Duodenal mucosa (tissue), 2 donors: ENCODE measurements around the gene MAPT.

Source experiments
- H3K27ac ChIP-seq: one replicate; pipeline ENCODE4 v1.7.0; 2013; ENCODE audit warnings: low read depth, low read length
- H3K27me3 ChIP-seq, 2 donors: one replicate each; pipeline ENCODE4 v1.7.0; 2013; ENCODE audit warnings: low read length in 2 of 2, control low read depth in 1 of 2; ENCODE audit not compliant: insufficient read depth in 2 of 2, control insufficient read depth in 1 of 2
- H3K36me3 ChIP-seq, 2 donors: one replicate each; pipeline ENCODE4 v1.7.0; 2013; ENCODE audit warnings: low read length in 2 of 2, control low read depth in 1 of 2; ENCODE audit not compliant: insufficient read depth in 2 of 2, control insufficient read depth in 1 of 2
- H3K4me1 ChIP-seq, 2 donors: one replicate each; pipeline ENCODE4 v1.7.0; 2013; ENCODE audit warnings: low read length in 2 of 2, control low read depth in 1 of 2; ENCODE audit not compliant: insufficient read depth in 2 of 2, control insufficient read depth in 1 of 2
- H3K4me3 ChIP-seq, 2 donors: one replicate each; pipeline ENCODE4 v1.7.0; 2013; ENCODE audit warnings: low read length in 2 of 2, low read depth in 1 of 2
- H3K9ac ChIP-seq, 2 donors: one replicate each; pipeline ENCODE4 v1.7.0; 2013; ENCODE audit warnings: low read length in 2 of 2, low read depth in 1 of 2
- H3K9me3 ChIP-seq, 2 donors: one replicate each; pipeline ENCODE4 v1.7.0; 2013; ENCODE audit warnings: low read length in 2 of 2, control low read depth in 1 of 2; ENCODE audit not compliant: control insufficient read depth in 1 of 2

Gene MAPT

DNA sequence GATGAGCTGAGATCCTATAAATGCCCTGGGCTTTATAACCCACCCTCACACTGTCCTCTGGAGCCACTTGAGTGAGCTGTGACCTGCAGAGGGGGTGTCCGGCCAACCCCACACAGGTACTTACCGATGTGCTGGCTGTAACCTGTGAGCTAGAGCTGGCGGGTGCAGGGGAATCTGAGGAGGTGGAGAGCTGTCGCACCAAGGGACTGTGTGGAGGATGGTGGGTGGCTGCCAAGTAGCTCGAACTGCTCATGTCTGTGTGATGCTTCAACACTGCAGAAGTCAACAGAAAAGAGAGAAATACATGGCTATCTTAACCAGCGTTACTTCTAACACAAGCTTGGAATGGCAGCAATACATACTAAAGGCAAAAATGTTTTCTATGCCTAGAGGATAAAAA, 144.1 kb downstream of the MAPT start:
- no peaks in the 10 kb centered on the region for H3K9me3 ChIP-seq
- peaks cover 43 to 77% of the 10 kb centered on the region in 2 donors for H3K36me3 ChIP-seq
- H3K4me1 ChIP-seq, result peaks cover 10 to 17% of the 10 kb centered on the region in 2 donors
- no peak overlapping the region for H3K4me3 ChIP-seq
- no peaks in the 10 kb centered on the region for H3K27me3 ChIP-seq
- no peak overlapping the region for H3K9ac ChIP-seq
- H3K27ac ChIP-seq, result no peak overlapping the region

GRCh38 chr17:46038937-46039336, 144.6 kb downstream of the MAPT start:
- peaks cover 42 to 74% of the 10 kb centered on the region in 2 donors for H3K36me3 ChIP-seq

GRCh38 chr17:46039592-46040186, 145.3 kb downstream of the MAPT start:
- no peaks in the 10 kb centered on the region for H3K27me3 ChIP-seq
- H3K27ac ChIP-seq, result no peak overlapping the region
- H3K9ac ChIP-seq, result no peak overlapping the region
- H3K4me1 ChIP-seq, result peaks cover 19 to 26% of the 10 kb centered on the region in 2 donors
- no peak overlapping the region for H3K4me3 ChIP-seq
- H3K36me3 ChIP-seq, result peaks cover 38 to 70% of the 10 kb centered on the region in 2 donors
- H3K9me3 ChIP-seq, result no peaks in the 10 kb centered on the region

More at GRCh38 chr17:46038937-46039336, 144.6 kb downstream of the MAPT start:
- Histone ChIP-seq H3K27me3 (no peaks in the 10 kb centered on the region), H3K4me3 (no peak overlapping the region), H3K27ac (no peak overlapping the region), H3K9me3 (no peaks in the 10 kb centered on the region), H3K9ac (no peak overlapping the region), H3K4me1 (peaks cover 15 to 22% of the 10 kb centered on the region in 2 donors)

DNA sequence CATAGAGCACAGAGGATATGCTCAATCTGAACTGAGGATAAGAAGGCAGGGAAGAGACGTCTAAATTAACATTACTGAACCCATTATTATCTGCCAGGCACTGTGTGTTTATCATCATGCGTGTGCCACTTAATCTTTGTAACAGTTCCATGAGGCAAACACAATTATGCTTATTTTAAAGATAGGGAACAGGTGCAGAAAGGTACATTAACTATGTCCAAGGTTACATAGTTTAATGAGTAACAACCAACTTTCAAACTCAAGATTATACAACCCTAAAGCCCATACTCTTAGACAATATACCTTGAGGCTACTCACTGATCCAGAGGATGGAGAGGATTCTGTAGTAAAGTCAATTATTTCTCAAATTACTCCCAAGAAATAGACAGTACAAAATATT, 147.9 kb downstream of the MAPT start:
- Histone ChIP-seq H3K27ac (no peak overlapping the region), H3K4me1 (peaks cover 19 to 34% of the 10 kb centered on the region in 2 donors), H3K36me3 (peaks cover 32 to 55% of the 10 kb centered on the region in 2 donors), H3K9me3 (no peaks in the 10 kb centered on the region), H3K27me3 (no peaks in the 10 kb centered on the region), H3K4me3 (peak overlapping the region in 1 of 2 donors; percentile 33), H3K9ac (no peak overlapping the region)

GRCh38 chr17:46042925-46043324, 148.6 kb downstream of the MAPT start:
- H3K9me3 ChIP-seq, result no peaks in the 10 kb centered on the region
- no peak overlapping the region for H3K4me3 ChIP-seq
- H3K27me3 ChIP-seq, result no peaks in the 10 kb centered on the region
- peaks cover 19 to 34% of the 10 kb centered on the region in 2 donors for H3K4me1 ChIP-seq
- no peak overlapping the region for H3K27ac ChIP-seq
- H3K36me3 ChIP-seq, result peaks cover 25 to 54% of the 10 kb centered on the region in 2 donors
- H3K9ac ChIP-seq, result peak overlapping the region in 1 of 2 donors; percentile 3

- H3K4me3 ChIP-seq, result no peak overlapping the region
- H3K27ac ChIP-seq, result no peak overlapping the region
- peaks cover 19 to 34% of the 10 kb centered on the region in 2 donors for H3K4me1 ChIP-seq
- H3K36me3 ChIP-seq, result peaks cover 18 to 51% of the 10 kb centered on the region in 2 donors
- no peaks in the 10 kb centered on the region for H3K9me3 ChIP-seq
- no peak overlapping the region for H3K9ac ChIP-seq
- no peaks in the 10 kb centered on the region for H3K27me3 ChIP-seq
Measured at GRCh38 chr17:46043606-46044005, 149.3 kb downstream of the MAPT start.

DNA sequence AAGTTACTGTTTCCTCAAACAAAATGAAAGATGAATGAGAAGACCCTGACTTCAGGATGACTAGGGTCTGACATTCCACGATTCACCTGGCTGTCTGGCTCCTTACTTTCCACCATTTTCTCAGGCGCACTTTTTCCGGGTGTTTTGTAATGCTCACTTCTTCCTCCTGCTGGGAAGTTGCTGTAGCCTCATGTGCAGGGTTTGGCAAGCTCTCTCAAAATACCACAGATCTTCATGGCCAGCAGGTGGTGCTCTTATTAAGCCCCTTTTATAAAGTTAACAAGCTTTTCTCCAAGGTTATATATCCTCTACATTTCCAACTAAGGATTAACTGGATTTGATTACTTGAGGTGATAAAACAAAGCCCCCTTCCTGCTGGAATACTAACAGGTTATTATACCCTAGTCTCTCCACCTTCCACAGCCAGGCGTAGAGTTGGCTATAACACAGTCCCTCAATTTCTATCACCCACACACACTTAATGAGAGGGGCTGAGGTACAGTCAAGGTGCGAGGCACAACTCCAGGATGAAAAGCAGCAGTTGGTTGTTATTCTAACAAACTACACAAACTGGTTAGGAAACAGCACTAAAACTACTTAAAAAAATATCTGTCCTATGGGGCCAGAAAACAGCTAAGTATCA, 150.1 kb downstream of the MAPT start:
- Histone ChIP-seq H3K27me3 (no peaks in the 10 kb centered on the region), H3K4me3 (no peak overlapping the region), H3K27ac (no peak overlapping the region), H3K9ac (peak overlapping the region in 1 of 2 donors; percentile 7), H3K4me1 (peaks cover 19 to 34% of the 10 kb centered on the region in 2 donors), H3K9me3 (no peaks in the 10 kb centered on the region), H3K36me3 (peaks cover 13 to 45% of the 10 kb centered on the region in 2 donors)

- Histone ChIP-seq H3K36me3 (peaks cover 13 to 45% of the 10 kb centered on the region in 2 donors), H3K27me3 (no peaks in the 10 kb centered on the region), H3K4me3 (no peak overlapping the region), H3K27ac (no peak overlapping the region), H3K9me3 (no peaks in the 10 kb centered on the region), H3K9ac (no peak overlapping the region), H3K4me1 (peaks cover 19 to 34% of the 10 kb centered on the region in 2 donors)
Measured at GRCh38 chr17:46044989-46045388, 150.6 kb downstream of the MAPT start.

GRCh38 chr17:46045639-46046038, 151.3 kb downstream of the MAPT start:
- H3K9ac ChIP-seq, result no peak overlapping the region
- H3K4me1 ChIP-seq, result peaks cover 19 to 34% of the 10 kb centered on the region in 2 donors
- H3K9me3 ChIP-seq, result no peaks in the 10 kb centered on the region
- no peak overlapping the region for H3K27ac ChIP-seq
- no peak overlapping the region for H3K4me3 ChIP-seq
- no peaks in the 10 kb centered on the region for H3K27me3 ChIP-seq
- peaks cover 20 to 46% of the 10 kb centered on the region in 2 donors for H3K36me3 ChIP-seq

- Histone ChIP-seq H3K4me3 (no peak overlapping the region), H3K27ac (no peak overlapping the region), H3K27me3 (no peaks in the 10 kb centered on the region), H3K9me3 (no peaks in the 10 kb centered on the region), H3K36me3 (peaks cover 20 to 54% of the 10 kb centered on the region in 2 donors), H3K9ac (no peak overlapping the region), H3K4me1 (peaks cover 19 to 41% of the 10 kb centered on the region in 2 donors)
Measured at GRCh38 chr17:46046957-46047356, 152.6 kb downstream of the MAPT start.
